Measurements from ENCODE around the gene PRAMEF1.

DNA sequence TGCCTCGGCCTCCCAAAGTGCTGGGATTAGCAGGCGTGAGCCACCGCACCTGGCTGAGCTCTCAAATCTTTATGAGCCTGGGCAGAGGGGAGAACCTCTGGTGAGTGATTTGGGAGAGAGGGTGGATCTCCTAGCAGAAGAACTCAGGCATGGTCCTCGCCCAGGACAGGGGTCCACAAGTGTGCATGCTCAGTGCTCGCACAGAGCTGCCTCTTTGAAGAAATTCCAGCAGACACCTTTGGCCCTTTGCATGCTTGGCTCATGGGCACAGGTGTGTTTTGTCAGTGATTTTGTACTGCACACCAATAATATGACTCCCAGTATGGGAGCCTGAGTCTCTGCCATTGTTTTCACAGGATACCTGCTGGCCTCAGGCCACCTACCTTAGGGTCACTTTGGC is 29.4 kb upstream of the PRAMEF1 start:
- TF ChIP-seq, protein P1, sequence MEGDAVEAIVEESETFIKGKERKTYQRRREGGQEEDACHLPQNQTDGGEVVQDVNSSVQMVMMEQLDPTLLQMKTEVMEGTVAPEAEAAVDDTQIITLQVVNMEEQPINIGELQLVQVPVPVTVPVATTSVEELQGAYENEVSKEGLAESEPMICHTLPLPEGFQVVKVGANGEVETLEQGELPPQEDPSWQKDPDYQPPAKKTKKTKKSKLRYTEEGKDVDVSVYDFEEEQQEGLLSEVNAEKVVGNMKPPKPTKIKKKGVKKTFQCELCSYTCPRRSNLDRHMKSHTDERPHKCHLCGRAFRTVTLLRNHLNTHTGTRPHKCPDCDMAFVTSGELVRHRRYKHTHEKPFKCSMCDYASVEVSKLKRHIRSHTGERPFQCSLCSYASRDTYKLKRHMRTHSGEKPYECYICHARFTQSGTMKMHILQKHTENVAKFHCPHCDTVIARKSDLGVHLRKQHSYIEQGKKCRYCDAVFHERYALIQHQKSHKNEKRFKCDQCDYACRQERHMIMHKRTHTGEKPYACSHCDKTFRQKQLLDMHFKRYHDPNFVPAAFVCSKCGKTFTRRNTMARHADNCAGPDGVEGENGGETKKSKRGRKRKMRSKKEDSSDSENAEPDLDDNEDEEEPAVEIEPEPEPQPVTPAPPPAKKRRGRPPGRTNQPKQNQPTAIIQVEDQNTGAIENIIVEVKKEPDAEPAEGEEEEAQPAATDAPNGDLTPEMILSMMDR (CRISPR knock-in tag; IDR thresholded peaks at IDR 0.05): no peak
- TF ChIP-seq FOXK2 (IDR thresholded peaks at IDR 0.05) (no peak), ZNF570 (CRISPR knock-in tag; IDR thresholded peaks at IDR 0.05; ENCODE audit: borderline replicate concordance) (no peak), TCF7 (IDR thresholded peaks at IDR 0.05; ENCODE audit: low read depth) (no peak), EZH2 (conservative IDR thresholded peaks at IDR 0.05; ENCODE audit: low read depth, low read length) (no peak), NFE2L2 (IDR thresholded peaks at IDR 0.05; ENCODE audit: low read length) (no peak), POLR2A (IDR thresholded peaks at IDR 0.05; ENCODE audit: insufficient read depth in 1 of 2, low read depth in 2 of 2, low read length in 2 of 2) (no peak), NR2C2 (CRISPR knock-in tag; IDR thresholded peaks at IDR 0.05; ENCODE audit: borderline replicate concordance) (no peak), ZNF264 (CRISPR knock-in tag; IDR thresholded peaks at IDR 0.05) (no peak)
- TF ChIP-seq, protein P2, sequence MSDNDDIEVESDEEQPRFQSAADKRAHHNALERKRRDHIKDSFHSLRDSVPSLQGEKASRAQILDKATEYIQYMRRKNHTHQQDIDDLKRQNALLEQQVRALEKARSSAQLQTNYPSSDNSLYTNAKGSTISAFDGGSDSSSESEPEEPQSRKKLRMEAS (IDR thresholded peaks at IDR 0.05): no peak
- TF ChIP-seq, protein P3, sequence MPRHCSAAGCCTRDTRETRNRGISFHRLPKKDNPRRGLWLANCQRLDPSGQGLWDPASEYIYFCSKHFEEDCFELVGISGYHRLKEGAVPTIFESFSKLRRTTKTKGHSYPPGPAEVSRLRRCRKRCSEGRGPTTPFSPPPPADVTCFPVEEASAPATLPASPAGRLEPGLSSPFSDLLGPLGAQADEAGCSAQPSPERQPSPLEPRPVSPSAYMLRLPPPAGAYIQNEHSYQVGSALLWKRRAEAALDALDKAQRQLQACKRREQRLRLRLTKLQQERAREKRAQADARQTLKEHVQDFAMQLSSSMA (CRISPR knock-in tag; IDR thresholded peaks at IDR 0.05): no peak

Measured in HepG2 (cell line).